Measurements from ENCODE around the gene FNDC11.

- TF ChIP-seq CTCF (IDR thresholded peaks at IDR 0.05) (no peak), ZFX (IDR thresholded peaks at IDR 0.05; ENCODE audit: borderline replicate concordance) (no peak)
Measured at GRCh38 chr20:63520504-63520933, 33.4 kb upstream of the FNDC11 start, which contains the start of gene PPDPF.
